IMR-90 (cell line): ENCODE data around the gene UNK. TPM values are rescaled to one million over a fixed set of nuclear protein-coding genes. Genes with fewer than 3 reads are reported as not detected.
"Not testable (repeated sequence)": the region's sequence is repeated elsewhere in the genome, so short reads cannot be mapped to it uniquely, and the experiment has no call there.

Experiments used
- ATAC-seq: fragments of 200-7000 bp; cut with Tn5 transposase; 2 replicates; pipeline ENCODE4 v1.9.1; 2020; ENCODE audit warnings: low read depth, mild to moderate bottlenecking, moderate library complexity
- BruUV-seq: library from RNA; stranded (reverse); fragments of 400-500 nt; replicated peaks from 2 replicates; lab custom pipeline; 2021; lab: Mats Ljungman, UMichigan
- CTCF ChIA-PET: fragments of 300-600 bp; formaldehyde crosslinking; extraction: SDS; loops from one replicate; lab custom pipeline; 2021; ENCODE audit warnings: antibody characterized with exemption; lab: Yijun Ruan, JAX
- POLR2A ChIA-PET: fragments of 300-600 bp; sonication (Branson Sonifier 250); formaldehyde crosslinking; loops from one replicate; lab custom pipeline; 2022; ENCODE audit warnings: antibody characterized with exemption; ENCODE audit not compliant: unreplicated experiment; lab: Charles Lee
- DNase-seq: peaks from one replicate; pipeline ENCODE4 v3.0.0; 2013
- H2AFZ ChIP-seq: replicated peaks from 2 replicates; pipeline ENCODE3; 2013; ENCODE audit warnings: low read length, mild to moderate bottlenecking; ENCODE audit not compliant: poor library complexity
- H2AK5ac ChIP-seq: 2 replicates; pipeline ENCODE4 v1.6.1; 2013; ENCODE audit warnings: low read depth, low read length, inconsistent platforms
- H2AK9ac ChIP-seq: replicated peaks from 2 replicates; pipeline ENCODE3; 2013; ENCODE audit warnings: mild to moderate bottlenecking, low read depth, low read length, moderate library complexity; ENCODE audit not compliant: poor library complexity
- H2BK120ac ChIP-seq: 2 replicates; pipeline ENCODE4 v1.6.1; 2013; ENCODE audit warnings: low read depth, low read length, inconsistent platforms
- H2BK15ac ChIP-seq: 3 replicates; pipeline ENCODE4 v1.6.1; 2013; ENCODE audit warnings: low read depth, low read length, inconsistent platforms
- H2BK20ac ChIP-seq: 2 replicates; pipeline ENCODE4 v1.6.1; 2013; ENCODE audit warnings: low read depth, mild to moderate bottlenecking, inconsistent platforms, low read length, moderate library complexity
- H2BK5ac ChIP-seq: 2 replicates; pipeline ENCODE4 v1.6.1; 2013; ENCODE audit warnings: mild to moderate bottlenecking, low read depth, low read length, inconsistent platforms; ENCODE audit not compliant: poor library complexity, severe bottlenecking
- H3K14ac ChIP-seq: replicated peaks from 2 replicates; pipeline ENCODE4 v1.6.1; 2013; ENCODE audit warnings: low read depth, low read length, inconsistent platforms
- H3K18ac ChIP-seq: 2 replicates; pipeline ENCODE4 v1.6.1; 2013; ENCODE audit warnings: low read depth, low read length, control low read depth
- H3K23ac ChIP-seq: 2 replicates; pipeline ENCODE4 v1.6.1; 2013; ENCODE audit warnings: low read depth, low read length, inconsistent platforms
- H3K27ac ChIP-seq: 2 replicates; pipeline ENCODE4 v1.5.1; 2013; ENCODE audit warnings: mild to moderate bottlenecking, control low read depth, low read length; ENCODE audit not compliant: insufficient read depth
- H3K27me3 ChIP-seq: 2 replicates; pipeline ENCODE4 v1.6.1; 2013; ENCODE audit warnings: low read length; ENCODE audit not compliant: control insufficient read depth, insufficient read depth
- H3K36me3 ChIP-seq: 2 replicates; pipeline ENCODE4 v1.6.1; 2013; ENCODE audit warnings: low read length, mixed read lengths; ENCODE audit not compliant: control insufficient read depth, insufficient read depth
- H3K4ac ChIP-seq: 2 replicates; pipeline ENCODE4 v1.6.1; 2013; ENCODE audit warnings: low read depth, low read length, inconsistent platforms
- H3K4me1 ChIP-seq: 2 replicates; pipeline ENCODE4 v1.6.1; 2013; ENCODE audit warnings: low read length, mixed read lengths; ENCODE audit not compliant: control insufficient read depth, insufficient read depth
- H3K4me2 ChIP-seq: 2 replicates; pipeline ENCODE4 v1.6.1; 2013; ENCODE audit warnings: low read depth, mild to moderate bottlenecking, control low read depth, low read length, moderate library complexity
- H3K4me3 ChIP-seq: 2 replicates; pipeline ENCODE4 v1.5.1; 2013; ENCODE audit warnings: low read depth, mild to moderate bottlenecking, control low read depth, low read length, moderate library complexity; ENCODE audit not compliant: insufficient read depth
- H3K56ac ChIP-seq: 2 replicates; pipeline ENCODE4 v1.6.1; 2013; ENCODE audit warnings: low read length, inconsistent platforms; ENCODE audit not compliant: insufficient read depth; ENCODE audit errors: extremely low read depth
- H3K79me1 ChIP-seq, 2 experiments: 2 replicates each; pipeline ENCODE4 v1.6.1; 2013; ENCODE audit warnings: low read length in 2 of 2, inconsistent platforms in 1 of 2, low read depth in 1 of 2
- H3K9ac ChIP-seq: 2 replicates; pipeline ENCODE4 v1.6.1; 2013; ENCODE audit warnings: low read depth, low read length, control low read depth
- H3K9me1 ChIP-seq: 2 replicates; pipeline ENCODE4 v1.6.1; 2013; ENCODE audit warnings: low read length, inconsistent platforms; ENCODE audit not compliant: insufficient read depth
- H3K9me3 ChIP-seq: 2 replicates; pipeline ENCODE4 v1.6.1; 2013; ENCODE audit warnings: low read length; ENCODE audit not compliant: control insufficient read depth, insufficient read depth
- H4K20me1 ChIP-seq: 2 replicates; pipeline ENCODE4 v1.6.1; 2013; ENCODE audit warnings: low read length, inconsistent platforms; ENCODE audit not compliant: insufficient read depth
- H4K5ac ChIP-seq: 2 replicates; pipeline ENCODE4 v1.6.1; 2013; ENCODE audit warnings: mild to moderate bottlenecking, low read depth, low read length, control low read depth
- H4K8ac ChIP-seq, 2 experiments: 2 replicates each; pipeline ENCODE4 v1.6.1; 2013; ENCODE audit warnings: low read depth in 2 of 2, low read length in 2 of 2, control low read depth in 1 of 2, inconsistent platforms in 1 of 2
- H4K91ac ChIP-seq: 2 replicates; pipeline ENCODE4 v1.6.1; 2013; ENCODE audit warnings: low read depth, low read length, inconsistent platforms; ENCODE audit not compliant: insufficient read depth
- CTCF ChIP-seq: conservative IDR thresholded peaks from 2 replicates; pipeline ENCODE4 v1.5.1; 2012; ENCODE audit warnings: mild to moderate bottlenecking, low read depth, low read length, improper control_type of control experiment
- MAZ ChIP-seq: IDR thresholded peaks from 2 replicates; pipeline ENCODE4 v1.6.1; 2012; ENCODE audit warnings: low read depth, mild to moderate bottlenecking, low read length, improper control_type of control experiment, moderate library complexity, borderline replicate concordance
- RAD21 ChIP-seq: IDR thresholded peaks from 2 replicates; pipeline ENCODE4 v1.6.1; 2012; ENCODE audit warnings: low read length, improper control_type of control experiment
- WGBS, 2 experiments: methylation state at CpG; one replicate each; pipeline versions ENCODE4 v1.1.5 to v1.1.7; 2013; ENCODE audit warnings: missing lambda C conversion rate in 2 of 2; ENCODE audit not compliant: insufficient read length in 1 of 2; ENCODE audit errors: extremely low coverage in 2 of 2; 5-methylcytosine and 5-hydroxymethylcytosine counted together
- dilution Hi-C: fragments of 300-500 bp; cut with HindIII; formaldehyde crosslinking; loops from one replicate; pipeline ENCODE4 v1.14.3; 2018; ENCODE audit warnings: low sequenced_read_pairs; ENCODE audit not compliant: unreplicated experiment
- in situ Hi-C: fragments of 300-500 bp; cut with MboI; formaldehyde crosslinking; loops from 3 replicates; pipeline ENCODE4 v1.14.3; 2019; ENCODE audit warnings: low sequenced_read_pairs, inconsistent platforms, mixed read lengths
- intact Hi-C: fragments of 100-400 bp; cut with micrococcal nuclease; formaldehyde crosslinking; loops from 2 replicates; pipeline ENCODE4 v1.10.0; 2022
- polyA plus RNA-seq, 3 experiments: library from polyadenylated mRNA; depleted of rRNA; stranded (reverse); fragments of >200 nt; gene quantifications; 2 replicates each; pipeline ENCODE4 v1.2.3, GENCODE V29; 2012; ENCODE audit warnings: low replicate concordance in 1 of 3
- total RNA-seq: library from RNA; depleted of rRNA; stranded (reverse); fragments of >200 nt; gene quantifications from 2 replicates; pipeline ENCODE4 v1.2.3, GENCODE V29; 2012

Gene UNK
- total and polyA plus RNA-seq, 2 of the 4 experiments (the other 2 are of a cell fraction): 15.4 to 17.3 TPM

- no peaks in the 10 kb centered on the region for H3K9me3 ChIP-seq
- dilution Hi-C loops (no loop called here), in situ Hi-C loops (no loop called here), intact Hi-C loops (no loop called here)
- H2AK5ac ChIP-seq: peak overlapping the region; percentile 20
- peak overlapping the region; percentile 29; the same call in 1 of the 3 replicates for H2BK15ac ChIP-seq
- H2BK120ac ChIP-seq: peak overlapping the region; percentile 23; the same call in 1 of the 2 replicates
- H4K91ac ChIP-seq: no peak overlapping the region
- peak overlapping the region; percentile 14 for H2AFZ ChIP-seq
- peaks cover 0 to under 1% of the 10 kb centered on the region in 2 experiments; a peak in 1 of 4 replicates for H3K79me1 ChIP-seq
- H4K5ac ChIP-seq: no peak overlapping the region
- H3K4me3 ChIP-seq: no peak overlapping the region
- no peak overlapping the region for H3K56ac ChIP-seq
- peak overlapping the region; percentile 47 for H3K4me2 ChIP-seq
- CTCF ChIA-PET: interaction anchor here (0.6 kb wide), 1 partner anchor 61 kb away, joined by 5 read pairs; no protein-coding TSS in a partner anchor
- H4K8ac ChIP-seq: peak overlapping the region; percentile 17 to 23; a peak in 3 of 4 replicates
- WGBS, 2 experiments: 11% methylated on average over 3 of the region's 8 CpGs; no CpG with 5 or more reads in 1 of the 2 experiments
- POLR2A ChIA-PET: interaction anchor here (0.6 to 1.0 kb wide), 3 partner anchors 9 to 88 kb away, joined by 3 to 13 read pairs (median 3); partner anchors contain the start of gene WBP2
- no peaks in the 10 kb centered on the region for H3K36me3 ChIP-seq
- peaks cover 12% of the 10 kb centered on the region for H3K4me1 ChIP-seq
- H3K4ac ChIP-seq: peak overlapping the region; percentile 78
- no TSS peak for BruUV-seq
- ATAC-seq: peak; percentile 83
- peak overlapping the region; percentile 39 for H3K27ac ChIP-seq
- H2BK5ac ChIP-seq: no peak overlapping the region
- peak overlapping the region; percentile 71; the same call in 1 of the 2 replicates for H3K14ac ChIP-seq
- no peak overlapping the region for H3K9ac ChIP-seq
- H2AK9ac ChIP-seq: peak overlapping the region; percentile 2
- H3K23ac ChIP-seq: no peak overlapping the region; the same call in 1 of the 2 replicates
- H4K20me1 ChIP-seq: no peaks in the 10 kb centered on the region
- TF ChIP-seq CTCF (no peak), MAZ (peak; percentile 8; the same call in 1 of the 2 replicates), RAD21 (peak; percentile 2; the same call in 1 of the 2 replicates)
- peak overlapping the region; percentile 47; the same call in 1 of the 2 replicates for H2BK20ac ChIP-seq
- no peak overlapping the region for H3K18ac ChIP-seq
- H3K27me3 ChIP-seq: no peaks in the 10 kb centered on the region
- 0 out of 2 replicates have a peak, but pooled peaks cover 7% of the 10 kb centered on the region for H3K9me1 ChIP-seq
- DNase-seq: peak; percentile 92
Measured at GRCh38 chr17:75864448-75864871, 79.9 kb downstream of the UNK start.

GRCh38 chr17:75864887-75865286, 80.3 kb downstream of the UNK start:
- H4K91ac ChIP-seq, H3K9ac ChIP-seq, H3K36me3 ChIP-seq, H4K20me1 ChIP-seq, H3K9me3 ChIP-seq, H4K5ac ChIP-seq, dilution Hi-C loops, H3K4me3 ChIP-seq, H3K18ac ChIP-seq, H2BK15ac ChIP-seq, DNase-seq, ATAC-seq, H3K56ac ChIP-seq, BruUV-seq, intact Hi-C loops, H3K4me2 ChIP-seq, H3K27me3 ChIP-seq, H2BK5ac ChIP-seq, in situ Hi-C loops, H3K79me1 ChIP-seq: not testable (repeated sequence)
- Histone ChIP-seq H3K4ac (peak overlapping the region; percentile 78), H2BK120ac (peak overlapping the region; percentile 33; the same call in 1 of the 2 replicates), H4K8ac (peak overlapping the region in 1 of 2 experiments; percentile 17; a peak in 2 of 4 replicates), H2AFZ (peak overlapping the region; percentile 14), H2AK9ac (peak overlapping the region; percentile 2), H2AK5ac (peak overlapping the region; percentile 36), H3K14ac (peak overlapping the region; percentile 64; the same call in 1 of the 2 replicates), H3K4me1 (peaks cover 16% of the 10 kb centered on the region), H3K9me1 (0 out of 2 replicates have a peak, but pooled peaks cover 12% of the 10 kb centered on the region), H2BK20ac (peak overlapping the region; percentile 47; the same call in 1 of the 2 replicates), H3K23ac (0 out of 2 replicates have a peak overlapping the region, but pooled peaks have one; percentile 15), H3K27ac (peak overlapping the region; percentile 39; the same call in 1 of the 2 replicates)
- ChIA-PET CTCF (interaction anchor here (0.6 kb wide), 1 partner anchor 61 kb away, joined by 5 read pairs; no protein-coding TSS in a partner anchor), POLR2A (interaction anchor here (0.6 to 1.0 kb wide), 3 partner anchors 10 to 88 kb away, joined by 3 to 13 read pairs (median 3); partner anchors contain the start of gene WBP2)
- WGBS, 2 experiments: 100% methylated on average over 2 of the region's 4 CpGs; no CpG with 5 or more reads in 1 of the 2 experiments
